HEK293 (cell line): ENCODE results near the gene DOK4.

Source experiments
- CTCF ChIA-PET: fragments of 350-600 bp; formaldehyde crosslinking; extraction: SDS; loops from one replicate; lab custom pipeline; 2021; ENCODE audit warnings: antibody characterized with exemption; lab: Yijun Ruan, JAX
- POLR2A ChIA-PET: fragments of 300-600 bp; formaldehyde crosslinking; extraction: SDS; loops from one replicate; lab custom pipeline; 2020; ENCODE audit warnings: antibody characterized with exemption, inconsistent platforms; lab: Yijun Ruan, JAX
- H3K27ac ChIP-seq: fragments of 200-500 bp; sonication (Bioruptor generic); 2 replicates; pipeline ENCODE4 v1.5.1; 2014; ENCODE audit warnings: low read depth, low read length, control low read depth, inconsistent platforms; ENCODE audit errors: extremely low read depth
- H3K36me3 ChIP-seq, 2 experiments: fragments of 200-500 bp in 1 of 2; sonication (Bioruptor generic) in 1 of 2; 1 replicate in 1 of 2; 2 replicates in 1 of 2; pipeline ENCODE4 v1.5.1; 2014 to 2017; ENCODE audit warnings: inconsistent platforms in 2 of 2, low read length in 2 of 2; ENCODE audit not compliant: control insufficient read depth in 2 of 2, insufficient read depth in 1 of 2
- H3K4me1 ChIP-seq: fragments of 200-500 bp; sonication (Bioruptor generic); 2 replicates; pipeline ENCODE4 v1.5.1; 2014; ENCODE audit warnings: mild to moderate bottlenecking, low read length, inconsistent platforms; ENCODE audit not compliant: control insufficient read depth, insufficient read depth
- H3K4me3 ChIP-seq: 2 replicates; pipeline ENCODE4 v1.5.1; 2011; ENCODE audit warnings: low read depth, mild to moderate bottlenecking, control low read depth, low read length, moderate library complexity
- H3K9me3 ChIP-seq: fragments of 200-500 bp; sonication (Bioruptor generic); 2 replicates; pipeline ENCODE4 v1.5.1; 2014; ENCODE audit warnings: low read depth, low read length, inconsistent platforms; ENCODE audit not compliant: control insufficient read depth, insufficient read depth
- GLIS2 ChIP-seq: fragments of 450-650 bp; formaldehyde crosslinking; IDR thresholded peaks from 2 replicates; pipeline ENCODE4 v1.5.1; 2016; ENCODE audit warnings: missing biosample characterization, missing genetic modification characterization
- IKZF3 ChIP-seq: fragments of 450-650 bp; IDR thresholded peaks from 2 replicates; pipeline ENCODE4 v1.5.0; 2018; ENCODE audit warnings: missing biosample characterization, mild to moderate bottlenecking, missing genetic modification characterization, moderate library complexity
- KLF1 ChIP-seq: fragments of 450-650 bp; formaldehyde crosslinking; IDR thresholded peaks from 2 replicates; pipeline ENCODE4 v1.5.1; 2016; ENCODE audit warnings: missing biosample characterization, missing genetic modification characterization
- KLF7 ChIP-seq: fragments of 450-650 bp; formaldehyde crosslinking; IDR thresholded peaks from 2 replicates; pipeline ENCODE4 v1.5.1; 2016; ENCODE audit warnings: missing biosample characterization, missing genetic modification characterization, borderline replicate concordance
- PRDM10 ChIP-seq: fragments of 450-650 bp; formaldehyde crosslinking; IDR thresholded peaks from 2 replicates; pipeline ENCODE4 v1.5.1; 2016; ENCODE audit warnings: missing biosample characterization, missing genetic modification characterization
- ZBTB20 ChIP-seq: fragments of 450-650 bp; formaldehyde crosslinking; IDR thresholded peaks from 2 replicates; pipeline ENCODE4 v1.5.1; 2016; ENCODE audit warnings: missing biosample characterization, missing genetic modification characterization
- ZEB2 ChIP-seq: fragments of 450-650 bp; formaldehyde crosslinking; IDR thresholded peaks from 2 replicates; pipeline ENCODE4 v1.5.1; 2016; ENCODE audit warnings: missing biosample characterization, missing genetic modification characterization
- ZFHX2 ChIP-seq: fragments of 450-650 bp; formaldehyde crosslinking; conservative IDR thresholded peaks from 2 replicates; pipeline ENCODE4 v1.5.1; 2016; ENCODE audit warnings: missing biosample characterization, missing genetic modification characterization
- ZFP69B ChIP-seq: fragments of 450-650 bp; formaldehyde crosslinking; IDR thresholded peaks from 2 replicates; pipeline ENCODE4 v1.5.1; 2016; ENCODE audit warnings: missing biosample characterization, missing genetic modification characterization
- ZIC2 ChIP-seq: fragments of 450-650 bp; formaldehyde crosslinking; IDR thresholded peaks from 2 replicates; pipeline ENCODE4 v1.5.1; 2016; ENCODE audit warnings: missing biosample characterization, missing genetic modification characterization
- ZNF148 ChIP-seq: fragments of 450-650 bp; formaldehyde crosslinking; IDR thresholded peaks from 2 replicates; pipeline ENCODE4 v1.5.0; 2017; ENCODE audit warnings: missing biosample characterization, missing genetic modification characterization, borderline replicate concordance
- ZNF423 ChIP-seq: fragments of 450-650 bp; formaldehyde crosslinking; IDR thresholded peaks from 2 replicates; pipeline ENCODE4 v1.5.1; 2016; ENCODE audit warnings: missing biosample characterization, missing genetic modification characterization
- ZNF560 ChIP-seq: fragments of 450-650 bp; formaldehyde crosslinking; IDR thresholded peaks from 2 replicates; pipeline ENCODE4 v1.5.1; 2017; ENCODE audit warnings: missing biosample characterization, missing genetic modification characterization, borderline replicate concordance
- ZNF792 ChIP-seq: fragments of 450-650 bp; formaldehyde crosslinking; IDR thresholded peaks from 2 replicates; pipeline ENCODE4 v1.5.1; 2016; ENCODE audit warnings: missing biosample characterization, missing genetic modification characterization
- TF ChIP-seq, protein P1 (sequence below): fragments of 450-650 bp; formaldehyde crosslinking; IDR thresholded peaks from 2 replicates; pipeline ENCODE4 v1.5.1; 2016; ENCODE audit warnings: missing biosample characterization, missing genetic modification characterization

Gene DOK4

DNA sequence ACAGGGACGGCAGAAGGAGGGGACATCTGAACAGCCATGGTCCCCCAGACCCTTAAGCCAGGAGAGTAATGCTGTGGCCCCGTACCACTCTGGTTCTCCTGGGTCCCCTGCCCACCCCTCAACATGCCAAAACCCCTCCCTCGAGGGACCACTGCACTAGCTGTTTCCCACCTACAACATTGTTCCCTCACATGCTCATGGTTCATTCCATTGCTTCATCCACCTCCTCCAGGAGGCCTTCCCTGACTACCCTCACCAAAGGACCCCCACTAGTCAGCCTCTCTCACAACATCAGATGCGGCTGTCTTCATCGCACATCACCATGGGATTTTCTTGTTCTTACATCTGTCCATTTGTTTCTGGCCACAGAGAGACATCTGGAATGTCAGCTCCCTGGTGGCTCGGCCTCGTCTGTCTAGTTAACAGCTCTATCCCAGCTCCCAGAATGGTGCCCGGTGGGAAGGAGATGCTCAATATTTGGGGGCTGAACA is 1.7 kb downstream of the DOK4 start:
- TF ChIP-seq ZNF560 (tag by site-specific recombination), result no peak
- TF ChIP-seq ZNF792, result no peak
- TF ChIP-seq KLF7 (tag by site-specific recombination), result no peak
- TF ChIP-seq, protein P1, sequence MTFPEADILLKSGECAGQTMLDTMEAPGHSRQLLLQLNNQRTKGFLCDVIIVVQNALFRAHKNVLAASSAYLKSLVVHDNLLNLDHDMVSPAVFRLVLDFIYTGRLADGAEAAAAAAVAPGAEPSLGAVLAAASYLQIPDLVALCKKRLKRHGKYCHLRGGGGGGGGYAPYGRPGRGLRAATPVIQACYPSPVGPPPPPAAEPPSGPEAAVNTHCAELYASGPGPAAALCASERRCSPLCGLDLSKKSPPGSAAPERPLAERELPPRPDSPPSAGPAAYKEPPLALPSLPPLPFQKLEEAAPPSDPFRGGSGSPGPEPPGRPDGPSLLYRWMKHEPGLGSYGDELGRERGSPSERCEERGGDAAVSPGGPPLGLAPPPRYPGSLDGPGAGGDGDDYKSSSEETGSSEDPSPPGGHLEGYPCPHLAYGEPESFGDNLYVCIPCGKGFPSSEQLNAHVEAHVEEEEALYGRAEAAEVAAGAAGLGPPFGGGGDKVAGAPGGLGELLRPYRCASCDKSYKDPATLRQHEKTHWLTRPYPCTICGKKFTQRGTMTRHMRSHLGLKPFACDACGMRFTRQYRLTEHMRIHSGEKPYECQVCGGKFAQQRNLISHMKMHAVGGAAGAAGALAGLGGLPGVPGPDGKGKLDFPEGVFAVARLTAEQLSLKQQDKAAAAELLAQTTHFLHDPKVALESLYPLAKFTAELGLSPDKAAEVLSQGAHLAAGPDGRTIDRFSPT (tag by site-specific recombination), result no peak
- TF ChIP-seq ZNF148 (tag by site-specific recombination), result no peak
- no peak for TF ChIP-seq ZNF423 (tag by site-specific recombination)
- peak; percentile 67 for TF ChIP-seq PRDM10 (tag by site-specific recombination)
- no peak overlapping the region for H3K4me3 ChIP-seq
- ChIA-PET POLR2A (interaction anchor here (1.6 kb wide), 1 partner anchor 22 kb away, joined by 6 read pairs; the partner anchor contains the start of gene POLR2C), CTCF (interaction anchor here (2.5 kb wide), 1 partner anchor 35 kb away, joined by 10 read pairs; no protein-coding TSS in a partner anchor)
- no peaks in the 10 kb centered on the region for H3K36me3 ChIP-seq
- H3K4me1 ChIP-seq, result no peaks in the 10 kb centered on the region
- H3K27ac ChIP-seq, result no peak overlapping the region
- no peaks in the 10 kb centered on the region for H3K9me3 ChIP-seq

- no peaks in the 10 kb centered on the region for H3K36me3 ChIP-seq
- no peaks in the 10 kb centered on the region for H3K4me1 ChIP-seq
- TF ChIP-seq ZEB2 (tag by site-specific recombination), result no peak
- TF ChIP-seq ZIC2 (tag by site-specific recombination), result peak; percentile 62
- TF ChIP-seq ZFHX2 (tag by site-specific recombination), result no peak
- TF ChIP-seq ZFP69B (tag by site-specific recombination), result no peak
- TF ChIP-seq IKZF3 (tag by site-specific recombination), result no peak
- TF ChIP-seq KLF1 (tag by site-specific recombination), result no peak
- TF ChIP-seq GLIS2 (tag by site-specific recombination), result peak; percentile 25; the same call in 1 of the 2 replicates
- TF ChIP-seq ZBTB20, result no peak
- ChIA-PET CTCF (interaction anchor here (0.6 to 2.5 kb wide), 2 partner anchors 36 to 44 kb away, joined by 3 to 10 read pairs; no protein-coding TSS in a partner anchor), POLR2A (interaction anchor here (0.6 to 1.6 kb wide), 3 partner anchors 21 to 193 kb away, joined by 3 to 6 read pairs (median 5); partner anchors contain the start of genes CIAPIN1, COQ9 and POLR2C)
- H3K4me3 ChIP-seq, result no peak overlapping the region
- no peaks in the 10 kb centered on the region for H3K9me3 ChIP-seq
- no peak overlapping the region for H3K27ac ChIP-seq
Observed at GRCh38 chr16:57483725-57484514, 2.4 kb downstream of the DOK4 start.
